HG03135 (cell line): ENCODE results near the gene MAP4K3.
A peak's percentile ranks its signal among the peaks of the same experiment; 100 is the strongest.

Source experiments
- ATAC-seq: cut with Tn5 transposase; IDR thresholded peaks from one replicate; pipeline ENCODE4 v1.9.1; 2021; ENCODE audit warnings: mild to moderate bottlenecking, moderate library complexity; ENCODE audit not compliant: unreplicated experiment

The MAP4K3 gene

DNA sequence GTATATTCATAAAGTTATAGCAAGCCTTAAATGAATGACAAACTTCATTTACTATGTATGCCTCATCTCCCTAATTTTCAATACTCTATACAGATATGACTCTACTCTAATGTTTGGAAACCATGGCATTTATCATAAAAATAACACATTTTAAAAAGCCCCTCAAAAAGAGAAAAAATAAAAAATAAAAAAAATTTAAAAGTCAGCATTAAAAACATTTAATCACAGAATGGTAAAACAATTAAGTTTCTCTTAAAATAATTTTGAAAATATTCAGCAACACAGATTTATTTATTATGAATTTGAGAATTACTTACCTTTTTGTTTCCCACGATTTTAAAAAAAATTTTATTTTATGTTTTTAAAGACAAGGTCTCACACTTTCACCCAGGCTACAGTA, 128.3 kb downstream of the MAP4K3 start:
- no peak for ATAC-seq

DNA sequence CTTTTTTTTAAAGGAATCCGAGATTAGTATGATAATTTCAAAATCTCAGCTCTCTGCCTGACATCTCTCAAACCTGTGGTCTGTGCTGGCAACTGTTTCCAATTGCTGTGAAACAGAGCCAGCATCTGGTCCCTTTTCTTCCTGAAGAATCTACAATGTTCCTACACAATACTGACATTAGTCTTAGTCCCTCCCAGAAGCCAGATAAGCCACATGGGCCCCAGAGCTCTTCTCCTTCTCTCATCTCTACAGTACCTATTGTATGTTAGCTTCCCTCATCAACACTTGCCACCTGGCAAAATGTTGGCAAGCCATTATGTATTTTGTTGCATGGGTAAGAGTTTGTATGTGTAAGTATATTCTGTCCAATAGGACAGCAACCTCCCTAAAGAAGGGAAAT, 130.5 kb downstream of the MAP4K3 start:
- no peak for ATAC-seq

DNA sequence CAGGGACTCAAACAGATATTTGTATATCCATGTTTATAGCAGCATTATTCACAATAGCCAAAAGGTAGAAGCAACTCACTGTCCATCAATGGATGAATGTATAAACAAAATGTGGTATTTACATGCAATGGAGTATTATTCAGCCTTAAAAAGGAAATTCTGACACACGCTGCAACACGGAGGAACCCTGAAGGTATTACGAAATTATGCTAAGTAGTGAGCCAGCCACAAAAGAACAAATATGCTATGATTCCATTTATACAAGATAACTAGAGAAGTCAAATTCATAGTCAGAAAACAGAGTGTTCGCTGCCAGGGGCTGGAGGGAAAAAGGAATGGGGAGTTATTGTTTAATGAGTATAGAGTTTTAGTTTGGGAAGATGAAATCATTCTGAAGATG, 132.4 kb downstream of the MAP4K3 start:
- ATAC-seq: no peak

DNA sequence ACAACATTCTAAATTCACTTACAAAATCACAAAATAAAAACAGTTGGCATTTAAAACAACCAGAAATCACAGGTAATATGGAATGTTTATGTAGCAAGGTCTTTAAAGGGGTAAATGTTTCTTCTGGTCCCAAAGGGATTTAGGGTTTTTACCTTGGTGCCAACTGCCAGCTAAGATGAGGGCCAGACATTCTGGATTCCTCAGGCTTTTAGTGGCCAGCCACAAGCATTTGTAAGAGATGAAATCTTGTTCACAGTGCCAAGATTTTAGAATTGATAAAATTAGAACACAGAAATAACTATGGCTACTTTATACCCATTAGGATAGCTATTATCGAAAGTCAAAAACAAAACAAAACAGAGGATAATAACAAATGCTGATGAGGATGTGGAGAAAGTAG, 132.9 kb downstream of the MAP4K3 start:
- ATAC-seq: no peak

DNA sequence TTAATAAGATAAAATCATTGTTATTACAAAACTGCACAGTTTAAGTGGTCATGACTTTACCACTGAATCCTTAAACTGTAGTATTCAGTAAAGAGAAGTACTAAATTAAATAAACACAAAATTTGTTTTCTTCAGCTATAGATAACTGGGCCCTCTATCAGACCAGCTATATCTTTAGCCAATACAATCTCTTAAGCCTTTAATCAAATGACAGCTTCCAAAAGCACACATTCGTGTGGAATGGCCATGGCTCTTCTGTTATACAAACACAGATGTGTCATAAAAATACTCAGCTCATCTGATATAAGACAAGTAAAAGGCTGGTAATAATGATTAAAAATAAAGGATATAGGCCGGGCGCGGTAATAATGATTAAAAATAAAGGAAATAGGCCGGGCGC, 135.7 kb downstream of the MAP4K3 start:
- no peak for ATAC-seq

DNA sequence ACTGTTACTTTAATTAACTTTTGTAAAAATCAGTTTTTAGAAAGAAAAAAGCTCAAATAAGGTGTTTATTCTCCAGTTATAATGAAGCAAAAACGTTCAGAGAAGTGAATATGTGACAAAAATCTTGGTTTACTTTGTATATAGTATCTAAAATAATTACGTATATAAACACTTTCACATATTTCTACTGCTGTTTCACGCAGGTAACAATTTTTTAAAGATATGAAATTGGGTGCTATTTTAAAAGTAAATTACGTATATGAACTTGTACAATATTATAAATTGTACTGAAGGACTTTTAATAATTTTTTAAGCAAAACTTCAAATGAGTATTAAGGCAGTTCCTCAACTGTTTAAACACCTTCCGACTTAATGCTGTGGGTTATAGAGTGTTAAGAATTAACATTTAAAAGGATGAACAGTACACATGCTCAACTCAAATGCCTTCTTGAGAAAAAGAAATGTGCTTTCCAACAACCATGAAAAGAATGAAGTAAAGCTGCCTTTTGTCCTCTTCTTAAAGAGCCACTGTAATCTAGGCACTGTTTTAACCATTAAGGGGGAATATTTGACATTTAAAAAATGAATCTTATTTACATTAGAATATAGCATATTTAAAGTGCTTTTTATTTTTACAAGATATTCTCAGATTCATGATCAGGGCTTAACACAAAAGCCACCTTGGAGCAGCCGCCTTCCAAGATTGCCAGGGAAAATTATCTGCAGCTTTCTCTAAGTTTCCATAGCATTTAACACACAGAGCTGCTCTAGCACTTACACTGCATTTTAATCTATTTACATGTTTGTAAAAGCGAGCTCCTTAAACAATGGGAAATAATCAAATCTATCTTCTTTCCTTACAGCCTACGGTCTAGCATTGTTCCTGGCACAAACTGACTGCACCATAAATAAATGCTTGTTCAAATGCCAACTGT, 136.8 kb downstream of the MAP4K3 start:
- no peak for ATAC-seq

DNA sequence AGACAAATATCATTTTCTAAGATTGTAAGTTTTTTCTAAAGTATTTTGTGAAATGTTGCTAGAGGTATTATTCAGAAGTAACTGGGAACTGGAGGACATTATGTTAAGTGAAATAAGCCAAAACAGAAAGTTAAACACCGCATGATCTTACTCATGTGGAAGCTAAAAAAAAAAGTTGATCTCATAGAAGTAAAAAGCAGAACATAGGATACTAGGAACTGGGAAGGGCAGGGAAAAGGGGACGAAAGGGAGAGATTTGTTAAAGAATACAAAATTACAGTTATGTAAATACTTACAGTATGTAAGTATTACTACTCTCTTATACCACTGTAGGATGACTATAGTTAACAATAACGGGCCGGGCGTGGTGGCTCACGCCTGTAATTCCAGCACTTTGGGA, 146.7 kb downstream of the MAP4K3 start:
- ATAC-seq: no peak

DNA sequence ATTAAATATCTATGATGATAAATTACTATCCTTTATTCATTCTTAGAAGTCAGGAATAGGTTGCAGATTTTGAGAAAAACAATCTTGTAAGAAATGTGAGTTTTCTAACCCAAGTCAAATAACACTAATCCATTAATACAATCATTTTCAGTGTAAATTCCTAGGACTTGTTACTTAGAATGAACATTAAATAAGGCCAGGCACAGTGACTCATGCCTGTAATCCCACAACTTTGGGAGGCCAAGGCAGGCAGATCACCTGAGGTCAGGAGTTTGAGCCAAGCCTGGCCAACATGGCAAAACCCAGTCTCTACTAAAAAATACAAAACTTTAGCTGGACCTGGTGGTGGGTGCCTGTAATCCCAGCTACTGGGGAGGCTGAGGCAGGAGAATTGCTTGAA, 147.5 kb downstream of the MAP4K3 start:
- ATAC-seq: no peak

DNA sequence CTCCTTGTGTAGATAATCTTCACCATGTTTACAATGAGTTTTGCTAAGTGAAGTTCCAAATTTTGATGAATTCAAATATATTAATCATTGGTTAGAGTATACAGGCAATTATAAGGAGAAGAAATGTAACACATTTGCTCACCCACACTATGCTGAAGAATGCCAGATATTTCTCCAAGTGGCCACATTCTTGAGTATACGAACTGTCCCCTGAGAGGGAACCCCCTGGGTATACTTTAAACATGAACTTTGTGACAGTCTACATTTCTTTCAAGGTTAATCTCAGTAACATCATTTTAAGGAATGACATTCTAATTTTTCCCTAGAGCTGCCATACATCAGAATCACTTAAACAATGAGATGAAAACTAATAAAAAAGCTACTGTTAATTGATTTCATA, 153.5 kb downstream of the MAP4K3 start:
- no peak for ATAC-seq

DNA sequence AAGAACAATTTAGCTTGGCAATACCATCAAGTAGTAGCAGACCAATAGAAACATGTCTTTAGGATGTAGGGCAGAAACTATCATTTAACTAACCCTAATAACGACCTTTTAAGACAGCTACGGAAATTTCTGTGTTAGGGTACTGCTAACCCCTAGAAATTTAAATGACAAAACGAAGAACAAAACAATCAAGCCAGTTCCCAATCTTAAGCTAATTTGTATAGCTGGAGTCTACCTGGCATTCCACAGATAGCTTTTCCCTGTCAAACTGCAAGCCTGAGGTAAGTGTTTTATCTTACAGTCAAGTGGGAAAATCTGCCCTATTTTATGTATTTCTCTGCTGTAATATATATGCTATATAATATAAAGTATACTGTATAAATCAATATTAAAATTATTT, 155.7 kb downstream of the MAP4K3 start:
- ATAC-seq: no peak

DNA sequence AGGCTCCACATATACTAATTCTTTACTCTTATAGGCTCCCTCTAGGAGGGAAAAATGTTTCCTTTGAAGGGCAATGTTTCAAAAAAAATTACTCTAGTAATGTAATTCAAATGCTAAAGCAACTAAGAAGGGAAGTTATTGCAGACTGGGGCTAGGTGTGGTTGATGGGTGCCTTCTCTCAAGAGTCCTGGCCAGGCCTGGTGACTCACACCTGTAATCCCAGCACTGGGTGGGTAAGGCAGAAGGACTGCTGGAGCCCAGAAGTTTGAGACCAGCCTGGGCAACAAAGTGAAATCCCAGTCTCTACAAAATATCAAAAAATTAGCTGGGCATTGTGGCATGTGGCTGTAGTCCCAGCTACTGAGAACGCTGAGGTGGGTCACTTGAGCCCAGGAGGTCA, 162.1 kb downstream of the MAP4K3 start:
- ATAC-seq: no peak

DNA sequence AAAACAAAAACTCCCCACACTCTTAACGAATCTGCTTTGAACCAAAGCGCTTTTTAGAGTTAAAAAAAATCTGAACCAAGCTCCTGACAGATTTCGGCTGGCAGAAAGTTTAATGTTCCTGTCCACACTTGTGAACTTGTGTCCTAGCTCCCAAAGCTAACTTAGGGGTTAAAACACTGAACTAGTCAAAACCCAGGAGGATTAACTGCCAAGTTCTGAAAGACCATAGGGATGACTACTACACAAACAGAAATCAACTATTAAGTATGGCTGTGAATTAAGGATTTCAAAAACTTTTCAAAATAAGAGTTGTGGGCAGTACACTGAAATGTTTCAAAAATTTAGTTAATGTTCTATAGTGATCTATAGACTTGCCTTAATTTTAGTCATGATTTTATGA, 167.1 kb downstream of the MAP4K3 start:
- no peak for ATAC-seq

DNA sequence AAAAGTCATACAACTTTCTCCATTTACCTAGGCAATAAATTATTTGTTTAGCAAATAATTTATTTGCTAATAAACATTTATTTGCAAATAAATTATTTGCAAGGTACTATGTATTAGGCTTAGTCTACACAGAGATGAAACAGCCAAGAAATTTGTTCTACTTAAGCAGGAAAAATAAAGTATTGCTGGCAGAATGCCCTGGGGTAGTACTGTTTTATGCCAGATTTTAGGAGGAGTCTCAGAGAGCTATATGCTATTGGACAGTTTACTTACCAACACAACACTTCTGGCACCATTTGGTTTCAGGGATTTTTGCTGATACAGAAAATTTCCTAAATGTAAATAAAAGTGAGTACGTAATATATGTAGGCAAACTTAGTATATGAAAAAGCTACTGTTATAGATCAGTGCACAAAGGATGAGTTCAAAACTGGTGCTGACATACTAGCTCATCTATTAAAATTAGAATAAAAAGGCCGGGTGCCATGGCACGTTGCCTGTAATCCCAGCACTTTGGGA, 170.1 kb downstream of the MAP4K3 start:
- ATAC-seq: no peak

DNA sequence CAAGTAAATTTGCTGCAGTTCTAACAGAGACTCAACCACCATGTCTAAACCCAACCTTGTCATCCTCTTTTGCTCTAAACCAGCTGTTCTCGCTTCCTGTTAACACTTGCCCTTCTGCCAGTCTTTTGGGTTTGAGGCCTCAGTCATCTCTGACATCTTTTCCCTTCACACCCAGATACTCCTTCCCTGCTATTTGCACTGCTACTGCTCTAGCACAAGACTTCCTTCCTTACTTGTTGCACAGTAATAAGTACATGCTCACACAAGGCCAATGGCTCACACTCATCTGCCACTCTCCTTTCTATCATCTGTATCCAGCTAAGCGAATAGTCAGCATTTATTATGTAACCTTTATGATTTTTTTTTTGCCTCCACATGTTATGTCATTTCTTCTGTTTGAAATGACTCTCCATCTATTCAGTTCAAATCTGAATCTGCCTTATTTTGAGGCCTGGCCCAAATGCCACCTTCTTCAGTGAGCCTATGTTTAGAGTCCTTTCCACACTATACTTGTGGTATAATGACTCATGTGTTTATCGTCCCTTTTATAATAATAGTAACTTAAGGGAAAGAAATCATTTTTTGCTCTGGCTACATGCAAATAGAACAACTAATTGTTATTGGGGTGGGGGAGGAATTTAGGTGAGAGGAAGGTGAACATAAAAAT, 170.8 kb downstream of the MAP4K3 start:
- ATAC-seq: peak; percentile 68

DNA sequence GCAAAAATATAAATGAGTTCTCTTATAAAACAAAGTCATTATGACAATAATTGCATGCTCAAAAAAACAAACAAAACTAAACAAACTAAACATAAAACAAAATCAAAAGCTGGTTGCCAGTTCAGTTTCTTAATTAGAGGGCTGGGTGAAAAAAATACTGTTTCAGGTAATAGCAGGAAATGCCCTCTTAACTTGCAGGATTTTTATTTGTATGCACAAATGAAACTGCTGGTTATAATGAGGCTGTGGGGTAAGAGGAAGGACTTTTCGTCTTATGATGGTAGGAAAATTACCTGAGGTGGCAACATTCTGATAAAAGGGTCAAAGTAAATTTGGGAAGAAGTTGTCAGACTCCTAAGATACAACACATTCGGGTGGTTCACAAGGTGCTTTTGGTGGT, 171.8 kb downstream of the MAP4K3 start:
- ATAC-seq: no peak

DNA sequence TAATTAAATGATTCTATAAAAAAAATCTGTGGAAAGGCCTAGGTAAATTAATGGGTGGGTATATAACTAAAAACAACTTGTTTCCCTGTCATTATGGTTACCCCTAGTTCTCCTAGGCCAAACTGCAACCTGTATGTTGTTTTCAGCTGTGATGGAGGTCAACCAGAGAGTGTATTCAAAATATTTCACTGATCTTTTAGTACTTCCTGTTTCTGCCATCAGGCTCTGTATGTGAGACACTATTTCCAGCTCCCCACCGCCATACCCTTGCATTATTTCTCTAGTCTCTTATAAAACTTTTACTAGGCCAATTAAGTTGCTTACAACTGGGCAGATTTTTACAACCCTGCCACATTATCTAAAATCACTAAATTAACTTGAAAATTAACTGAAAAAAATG, 172.4 kb downstream of the MAP4K3 start:
- peak; percentile 66 for ATAC-seq

DNA sequence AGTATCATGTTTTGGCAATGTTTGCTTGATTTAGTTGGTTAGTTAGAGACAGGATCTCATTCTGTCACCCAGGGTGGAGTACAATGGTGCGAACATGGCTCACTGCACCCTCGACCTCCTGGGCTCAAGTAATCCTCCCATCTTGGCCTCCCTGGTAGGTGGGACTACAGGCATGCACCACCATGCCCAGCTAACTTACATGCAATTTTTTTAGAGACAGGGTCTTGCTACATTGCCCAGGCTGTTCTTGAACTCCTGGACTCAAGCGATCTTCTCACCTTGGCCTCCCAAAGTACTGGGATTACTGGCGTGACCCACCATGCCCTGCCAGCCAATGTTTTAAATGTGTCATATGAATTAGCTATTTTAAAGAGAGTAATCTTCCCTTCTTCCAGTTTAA, 177.0 kb downstream of the MAP4K3 start:
- no peak for ATAC-seq

DNA sequence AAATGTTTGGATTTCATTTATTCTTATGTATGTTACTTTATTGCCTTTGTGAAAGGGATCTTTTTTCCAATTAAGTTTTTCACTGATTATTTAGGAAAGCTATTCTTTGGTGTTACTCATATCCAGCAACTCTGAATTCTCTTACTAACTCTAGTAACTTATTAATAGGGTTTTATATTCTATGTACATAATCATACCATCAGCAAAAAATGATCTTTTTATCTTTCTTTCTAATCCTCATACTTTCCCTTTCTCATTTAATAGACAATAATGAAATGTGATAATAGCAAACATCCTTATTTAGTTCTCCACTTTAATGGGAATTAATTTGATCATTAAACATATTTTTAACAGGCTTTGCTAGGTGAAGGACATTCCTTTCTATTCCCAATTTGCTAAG, 181.0 kb downstream of the MAP4K3 start:
- ATAC-seq: no peak

DNA sequence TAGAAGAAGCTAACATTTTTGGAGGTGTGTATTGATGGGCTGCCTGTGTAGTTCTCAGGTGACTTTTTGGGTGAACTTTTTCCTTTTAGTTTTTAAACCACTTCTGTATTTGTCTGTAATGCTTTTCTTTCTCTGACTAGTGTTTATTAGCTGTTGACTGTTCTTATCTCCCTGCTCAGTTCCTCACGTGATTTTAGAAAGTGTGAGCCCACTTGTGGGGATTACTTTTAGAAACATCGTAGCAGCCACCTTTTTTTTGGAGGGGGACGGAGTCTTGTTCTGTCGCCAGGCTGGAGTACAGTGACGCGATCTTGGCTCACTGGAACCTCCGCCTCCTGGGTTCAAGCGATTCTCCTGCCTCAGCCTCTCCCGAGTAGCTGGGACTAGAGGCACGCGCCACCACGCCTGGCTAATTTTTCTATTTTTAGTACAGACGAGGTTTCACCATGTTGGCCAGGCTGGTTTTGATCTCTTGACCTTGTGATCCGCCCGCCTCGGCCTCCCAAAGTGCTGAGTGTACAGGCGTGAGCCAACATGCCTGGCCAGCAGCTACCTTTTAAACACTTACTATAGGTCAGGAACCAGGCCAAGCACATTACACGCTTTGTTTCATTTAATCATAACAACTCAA, 184.1 kb downstream of the MAP4K3 start:
- ATAC-seq: no peak

DNA sequence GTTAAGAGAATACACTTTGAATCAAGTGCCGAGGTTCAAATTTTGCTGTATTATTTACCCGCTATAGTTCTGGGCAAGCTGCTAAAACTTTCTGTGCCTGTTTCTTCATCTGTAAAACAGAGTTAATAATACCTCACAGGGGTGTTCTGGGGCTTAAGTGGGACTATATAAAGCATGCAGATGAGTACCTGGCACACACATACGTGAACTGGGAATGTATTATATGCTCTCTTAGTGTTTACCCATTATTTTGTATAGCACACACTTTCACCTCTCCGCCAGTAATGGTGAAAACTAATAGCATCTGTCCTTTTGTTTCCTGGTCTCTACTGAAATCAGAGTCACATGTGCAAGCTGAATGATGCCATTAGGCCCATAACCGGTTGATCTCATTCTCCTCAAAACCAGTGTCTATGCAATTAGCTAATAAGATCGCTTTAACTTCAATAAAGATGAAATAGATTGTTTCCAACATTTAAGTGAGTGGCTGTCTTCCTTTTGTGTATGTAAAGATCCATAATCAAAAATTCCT, 189.5 kb downstream of the MAP4K3 start:
- no peak for ATAC-seq

DNA sequence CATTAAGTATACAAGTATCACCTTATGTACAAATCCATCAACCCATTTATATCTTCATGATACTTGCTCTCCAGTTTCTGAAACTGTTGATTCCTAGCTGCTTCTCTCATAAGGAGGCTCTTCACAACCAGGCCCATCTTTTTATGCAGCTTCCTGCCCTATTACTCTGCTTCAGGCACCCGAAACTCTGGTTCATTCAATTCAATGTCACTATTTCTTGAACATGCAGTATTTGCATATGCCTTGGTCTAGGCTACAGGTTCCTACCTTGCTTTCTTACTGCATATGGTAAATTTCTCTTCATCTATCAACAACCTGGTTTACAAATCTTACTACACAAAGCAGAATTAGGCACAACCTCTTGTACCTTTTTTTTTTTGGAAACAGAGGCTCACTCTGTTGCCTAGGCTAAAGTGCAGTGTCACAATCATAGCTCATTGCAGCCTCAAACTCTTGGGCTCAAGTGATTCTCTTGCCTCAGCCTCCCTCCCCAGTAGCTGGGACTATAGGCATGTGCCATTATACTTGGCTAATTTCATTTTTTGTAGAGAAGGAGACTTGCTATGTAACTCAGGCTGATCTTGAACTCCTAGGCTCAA, 190.6 kb downstream of the MAP4K3 start:
- no peak for ATAC-seq
